ENCODE results near the gene SERTM2.

DNA sequence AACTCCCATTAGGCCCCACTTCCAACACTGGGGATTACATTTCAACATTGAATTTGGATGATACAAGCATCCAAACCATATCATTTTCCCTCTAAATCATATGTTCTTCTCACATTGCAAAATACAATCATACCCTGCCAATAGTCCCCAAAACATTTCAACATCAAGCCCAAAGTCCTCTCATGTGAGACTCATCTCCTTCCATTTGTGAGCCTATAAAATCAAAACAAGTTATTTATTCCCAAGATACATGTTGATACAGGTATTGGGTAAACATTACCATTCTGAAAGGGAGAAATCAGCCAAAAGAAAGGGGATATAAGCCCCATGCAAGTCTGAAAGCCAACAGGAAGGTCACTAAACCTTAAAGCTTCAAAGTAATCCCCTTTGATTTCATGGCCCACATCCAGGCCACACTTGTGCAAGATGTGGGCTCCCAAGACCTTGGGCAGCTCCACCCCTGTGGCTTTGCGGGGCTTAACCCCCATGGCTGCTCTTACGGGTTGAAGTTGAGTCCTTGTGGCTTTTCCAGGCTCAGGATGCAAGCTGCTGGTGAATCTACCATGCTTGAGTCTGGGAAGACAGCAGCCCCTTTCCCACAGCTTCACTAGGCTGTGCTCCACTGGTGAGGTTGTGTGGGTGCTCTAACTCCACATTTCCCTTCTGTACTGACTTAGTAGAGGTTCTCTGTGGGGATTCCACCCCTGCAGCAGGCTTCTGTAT, 40.6 kb upstream of the SERTM2 start:
- TF ChIP-seq POLR2A (IDR thresholded peaks at IDR 0.05) (no peak), POLR2AphosphoS5 (IDR thresholded peaks at IDR 0.05) (no peak)
- TF ChIP-seq, protein P1, sequence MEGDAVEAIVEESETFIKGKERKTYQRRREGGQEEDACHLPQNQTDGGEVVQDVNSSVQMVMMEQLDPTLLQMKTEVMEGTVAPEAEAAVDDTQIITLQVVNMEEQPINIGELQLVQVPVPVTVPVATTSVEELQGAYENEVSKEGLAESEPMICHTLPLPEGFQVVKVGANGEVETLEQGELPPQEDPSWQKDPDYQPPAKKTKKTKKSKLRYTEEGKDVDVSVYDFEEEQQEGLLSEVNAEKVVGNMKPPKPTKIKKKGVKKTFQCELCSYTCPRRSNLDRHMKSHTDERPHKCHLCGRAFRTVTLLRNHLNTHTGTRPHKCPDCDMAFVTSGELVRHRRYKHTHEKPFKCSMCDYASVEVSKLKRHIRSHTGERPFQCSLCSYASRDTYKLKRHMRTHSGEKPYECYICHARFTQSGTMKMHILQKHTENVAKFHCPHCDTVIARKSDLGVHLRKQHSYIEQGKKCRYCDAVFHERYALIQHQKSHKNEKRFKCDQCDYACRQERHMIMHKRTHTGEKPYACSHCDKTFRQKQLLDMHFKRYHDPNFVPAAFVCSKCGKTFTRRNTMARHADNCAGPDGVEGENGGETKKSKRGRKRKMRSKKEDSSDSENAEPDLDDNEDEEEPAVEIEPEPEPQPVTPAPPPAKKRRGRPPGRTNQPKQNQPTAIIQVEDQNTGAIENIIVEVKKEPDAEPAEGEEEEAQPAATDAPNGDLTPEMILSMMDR (IDR thresholded peaks at IDR 0.05): no peak

All from stomach (tissue), 4 donors.